WI38 (cell line): ENCODE results near the gene PTER.
A peak's percentile ranks its signal among the peaks of the same experiment; 100 is the strongest.

Source experiments
- H3K4me3 ChIP-seq: 2 replicates; pipeline ENCODE4 v1.5.1; 2011; ENCODE audit warnings: low read depth, mild to moderate bottlenecking, control low read depth, low read length
- CTCF ChIP-seq: IDR thresholded peaks from 2 replicates; pipeline ENCODE4 v1.5.1; 2012; ENCODE audit warnings: low read depth, mild to moderate bottlenecking, control low read depth, low read length

The PTER gene

GRCh38 chr10:16544591-16544990 lies 107.8 kb downstream of the PTER start:
- no peak overlapping the region for H3K4me3 ChIP-seq
- no peak for TF ChIP-seq CTCF

- TF ChIP-seq CTCF: peak; percentile 50
- no peak overlapping the region for H3K4me3 ChIP-seq
Observed at GRCh38 chr10:16545116-16545736, 108.4 kb downstream of the PTER start.

- no peak overlapping the region for H3K4me3 ChIP-seq
- TF ChIP-seq CTCF: no peak
Observed at GRCh38 chr10:16547973-16548372, 111.2 kb downstream of the PTER start.

- no peak for TF ChIP-seq CTCF
- no peak overlapping the region for H3K4me3 ChIP-seq
Observed at GRCh38 chr10:16559236-16559773, 122.5 kb downstream of the PTER start.

GRCh38 chr10:16562891-16563290 lies 126.1 kb downstream of the PTER start:
- no peak overlapping the region for H3K4me3 ChIP-seq
- no peak for TF ChIP-seq CTCF
